ENCODE data around the gene DDIT4. TPM values are rescaled to one million over a fixed set of nuclear protein-coding genes. Genes with fewer than 3 reads are reported as not detected.

Gene DDIT4
- total RNA-seq, 1 experiment from 2014 or later, result 462 TPM

DNA sequence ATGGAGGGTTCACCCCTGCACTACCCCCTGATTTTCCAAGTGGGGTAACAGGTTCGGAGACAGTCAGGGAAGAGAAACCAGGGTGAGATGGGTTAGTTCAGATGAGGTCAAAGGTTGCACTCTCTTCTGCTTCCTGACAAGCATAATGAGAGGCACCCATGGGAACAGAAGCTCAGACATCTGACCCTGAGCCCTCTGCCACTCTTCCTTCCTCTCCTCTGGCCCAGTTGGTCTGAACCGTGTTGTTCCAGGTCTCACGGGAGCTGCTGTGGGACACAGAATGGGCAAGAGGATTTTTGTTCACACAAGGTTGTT lies 42.6 kb downstream of the DDIT4 start:
- ATAC-seq (no peak), DNase-seq (ENCODE audit: low read depth, low spot score) (no peak)
- Histone ChIP-seq H3K9ac (ENCODE audit: low read length) (no peak overlapping the region), H3K27ac (ENCODE audit: low read depth, low read length) (no peak overlapping the region), H3K4me3 (replicated peaks in 1 of 2; ENCODE audit: low read depth in 1 of 2, low read length in 2 of 2) (no peak overlapping the region), H3K27me3 (ENCODE audit: insufficient read depth, low read length) (no peaks in the 10 kb centered on the region), H2AFZ (ENCODE audit: low read depth, low read length, poor library complexity, severe bottlenecking) (no peak overlapping the region), H3K79me2 (ENCODE audit: insufficient read depth, low read length) (no peaks in the 10 kb centered on the region), H3K4me2 (ENCODE audit: low read length) (peak overlapping the region; percentile 33), H3K9me2 (ENCODE audit: insufficient read depth) (no peaks in the 10 kb centered on the region), H3K9me3 (ENCODE audit: control insufficient read depth in 1 of 2, insufficient read depth in 1 of 2, low read depth in 1 of 2, low read length in 2 of 2) (no peaks in the 10 kb centered on the region), H4K20me1 (ENCODE audit: insufficient read depth) (no peaks in the 10 kb centered on the region), H3K36me3 (ENCODE audit: control insufficient read depth in 1 of 2, insufficient read depth in 2 of 2, low read length in 2 of 2) (no peaks in the 10 kb centered on the region), H3K4me1 (ENCODE audit: control insufficient read depth in 1 of 2, insufficient read depth in 2 of 2, low read length in 2 of 2) (peaks cover 47 to 60% of the 10 kb centered on the region in 2 experiments)
- BruUV-seq (replicated peaks), result no TSS peak
- ChIA-PET CTCF (interaction anchor here (0.7 kb wide), 1 partner anchor 38 kb away, joined by 3 read pairs; no protein-coding TSS in a partner anchor), RAD21 (ENCODE audit: low non-redundant PET in 1 of 2, low total read pairs in 2 of 2, uncharacterized antibody in 2 of 2, unreplicated experiment in 2 of 2) (interaction anchor here in 1 of 2 experiments (0.7 to 1.0 kb wide), 2 partner anchors 14 to 19 kb away, joined by 3 to 4 read pairs; no protein-coding TSS in a partner anchor), POLR2A (interaction anchor here (1.0 to 9.7 kb wide), 7 partner anchors 8 to 40 kb away, joined by 3 to 221 read pairs (median 8); partner anchors contain the start of gene DDIT4)
- intact Hi-C loops (cut with micrococcal nuclease), result no loop called here
- TF ChIP-seq SRF (IDR thresholded peaks at IDR 0.05; ENCODE audit: low read depth) (no peak), EZH2phosphoT487 (IDR thresholded peaks at IDR 0.05; ENCODE audit: borderline replicate concordance) (no peak), CBX3 (IDR thresholded peaks at IDR 0.05; ENCODE audit: low read depth) (no peak), JUND (IDR thresholded peaks at IDR 0.05) (no peak), EGR1 (IDR thresholded peaks at IDR 0.05; ENCODE audit: low read depth) (no peak), SP1 (IDR thresholded peaks at IDR 0.05; ENCODE audit: low read depth) (no peak), YY1 (IDR thresholded peaks at IDR 0.05; ENCODE audit: extremely low read depth, insufficient replicate concordance, low read depth, low read length) (no peak), ELF1 (IDR thresholded peaks at IDR 0.05; ENCODE audit: borderline replicate concordance, low read depth) (no peak), SIN3A (IDR thresholded peaks at IDR 0.05; ENCODE audit: low read depth) (no peak)
- TF ChIP-seq, protein P1, sequence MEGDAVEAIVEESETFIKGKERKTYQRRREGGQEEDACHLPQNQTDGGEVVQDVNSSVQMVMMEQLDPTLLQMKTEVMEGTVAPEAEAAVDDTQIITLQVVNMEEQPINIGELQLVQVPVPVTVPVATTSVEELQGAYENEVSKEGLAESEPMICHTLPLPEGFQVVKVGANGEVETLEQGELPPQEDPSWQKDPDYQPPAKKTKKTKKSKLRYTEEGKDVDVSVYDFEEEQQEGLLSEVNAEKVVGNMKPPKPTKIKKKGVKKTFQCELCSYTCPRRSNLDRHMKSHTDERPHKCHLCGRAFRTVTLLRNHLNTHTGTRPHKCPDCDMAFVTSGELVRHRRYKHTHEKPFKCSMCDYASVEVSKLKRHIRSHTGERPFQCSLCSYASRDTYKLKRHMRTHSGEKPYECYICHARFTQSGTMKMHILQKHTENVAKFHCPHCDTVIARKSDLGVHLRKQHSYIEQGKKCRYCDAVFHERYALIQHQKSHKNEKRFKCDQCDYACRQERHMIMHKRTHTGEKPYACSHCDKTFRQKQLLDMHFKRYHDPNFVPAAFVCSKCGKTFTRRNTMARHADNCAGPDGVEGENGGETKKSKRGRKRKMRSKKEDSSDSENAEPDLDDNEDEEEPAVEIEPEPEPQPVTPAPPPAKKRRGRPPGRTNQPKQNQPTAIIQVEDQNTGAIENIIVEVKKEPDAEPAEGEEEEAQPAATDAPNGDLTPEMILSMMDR (IDR thresholded peaks at IDR 0.05 in 2 of 3, conservative IDR thresholded peaks at IDR 0.05 in 1 of 3; ENCODE audit: borderline replicate concordance in 1 of 3, insufficient read depth in 1 of 3, low read depth in 2 of 3, low read length in 2 of 3), result no peak
- TF ChIP-seq, protein P2, sequence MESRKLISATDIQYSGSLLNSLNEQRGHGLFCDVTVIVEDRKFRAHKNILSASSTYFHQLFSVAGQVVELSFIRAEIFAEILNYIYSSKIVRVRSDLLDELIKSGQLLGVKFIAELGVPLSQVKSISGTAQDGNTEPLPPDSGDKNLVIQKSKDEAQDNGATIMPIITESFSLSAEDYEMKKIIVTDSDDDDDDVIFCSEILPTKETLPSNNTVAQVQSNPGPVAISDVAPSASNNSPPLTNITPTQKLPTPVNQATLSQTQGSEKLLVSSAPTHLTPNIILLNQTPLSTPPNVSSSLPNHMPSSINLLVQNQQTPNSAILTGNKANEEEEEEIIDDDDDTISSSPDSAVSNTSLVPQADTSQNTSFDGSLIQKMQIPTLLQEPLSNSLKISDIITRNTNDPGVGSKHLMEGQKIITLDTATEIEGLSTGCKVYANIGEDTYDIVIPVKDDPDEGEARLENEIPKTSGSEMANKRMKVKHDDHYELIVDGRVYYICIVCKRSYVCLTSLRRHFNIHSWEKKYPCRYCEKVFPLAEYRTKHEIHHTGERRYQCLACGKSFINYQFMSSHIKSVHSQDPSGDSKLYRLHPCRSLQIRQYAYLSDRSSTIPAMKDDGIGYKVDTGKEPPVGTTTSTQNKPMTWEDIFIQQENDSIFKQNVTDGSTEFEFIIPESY (IDR thresholded peaks at IDR 0.05; ENCODE audit: extremely low read depth, insufficient replicate concordance, low read length), result no peak
- TF ChIP-seq, protein P3, sequence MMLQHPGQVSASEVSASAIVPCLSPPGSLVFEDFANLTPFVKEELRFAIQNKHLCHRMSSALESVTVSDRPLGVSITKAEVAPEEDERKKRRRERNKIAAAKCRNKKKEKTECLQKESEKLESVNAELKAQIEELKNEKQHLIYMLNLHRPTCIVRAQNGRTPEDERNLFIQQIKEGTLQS (IDR thresholded peaks at IDR 0.05), result no peak

All from HCT116 (cell line).